GM12891 (cell line): Measurements from ENCODE around the gene ATP5PB.

Experiments
- POLR2A ChIP-seq: IDR thresholded peaks from 2 replicates; pipeline ENCODE4 v1.6.1; 2011; ENCODE audit warnings: low read depth, low read length, control low read depth
- POLR2AphosphoS5 ChIP-seq: IDR thresholded peaks from 2 replicates; pipeline ENCODE4 v1.6.1; 2011; ENCODE audit warnings: low read depth, low read length, control low read depth

GRCh38 chr1:111417755-111418154 lies 31.5 kb upstream of the ATP5PB start:
- TF ChIP-seq POLR2A: no peak
- no peak for TF ChIP-seq POLR2AphosphoS5
